ENCODE results near the gene PWP2.

DNA sequence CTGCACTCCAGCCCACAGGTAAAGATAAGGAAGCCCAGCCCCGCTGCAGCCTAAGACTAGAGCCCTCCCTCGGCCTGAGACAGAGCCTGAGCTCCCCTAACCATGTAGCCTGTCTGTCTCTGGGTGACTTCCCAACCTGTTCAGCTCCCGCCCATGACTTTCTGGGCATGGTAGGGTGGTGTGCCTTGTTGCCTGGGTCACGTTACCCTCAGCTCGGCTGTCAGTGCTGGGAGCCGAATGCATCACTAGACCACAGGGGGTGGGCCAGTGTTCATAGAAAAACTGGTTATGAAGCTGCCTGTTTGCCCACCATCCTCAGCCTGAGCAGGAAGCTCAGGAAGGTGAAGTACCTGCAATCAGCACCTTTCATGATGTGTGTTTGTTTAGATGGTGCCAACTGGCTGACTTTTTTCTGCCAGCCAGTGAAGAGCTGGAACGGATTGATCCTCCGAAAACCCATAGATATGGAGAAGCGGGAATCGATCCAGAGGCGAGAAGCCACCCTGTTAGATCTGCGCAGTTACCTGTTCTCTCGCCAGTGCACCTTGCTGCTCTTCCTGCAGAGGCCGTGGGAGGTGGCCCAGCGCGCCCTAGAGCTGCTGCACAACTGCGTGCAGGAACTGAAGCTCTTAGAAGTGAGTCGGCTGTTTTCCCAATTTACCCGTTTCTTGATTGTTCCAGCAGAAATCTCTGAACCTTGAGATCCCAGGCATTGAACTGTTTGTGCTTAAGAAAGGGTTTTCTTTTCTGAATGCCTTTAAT lies 43.9 kb upstream of the PWP2 start:
- no peak for TF ChIP-seq ZNF8 (CRISPR knock-in tag; IDR thresholded peaks at IDR 0.05)
- TF ChIP-seq, protein P1, sequence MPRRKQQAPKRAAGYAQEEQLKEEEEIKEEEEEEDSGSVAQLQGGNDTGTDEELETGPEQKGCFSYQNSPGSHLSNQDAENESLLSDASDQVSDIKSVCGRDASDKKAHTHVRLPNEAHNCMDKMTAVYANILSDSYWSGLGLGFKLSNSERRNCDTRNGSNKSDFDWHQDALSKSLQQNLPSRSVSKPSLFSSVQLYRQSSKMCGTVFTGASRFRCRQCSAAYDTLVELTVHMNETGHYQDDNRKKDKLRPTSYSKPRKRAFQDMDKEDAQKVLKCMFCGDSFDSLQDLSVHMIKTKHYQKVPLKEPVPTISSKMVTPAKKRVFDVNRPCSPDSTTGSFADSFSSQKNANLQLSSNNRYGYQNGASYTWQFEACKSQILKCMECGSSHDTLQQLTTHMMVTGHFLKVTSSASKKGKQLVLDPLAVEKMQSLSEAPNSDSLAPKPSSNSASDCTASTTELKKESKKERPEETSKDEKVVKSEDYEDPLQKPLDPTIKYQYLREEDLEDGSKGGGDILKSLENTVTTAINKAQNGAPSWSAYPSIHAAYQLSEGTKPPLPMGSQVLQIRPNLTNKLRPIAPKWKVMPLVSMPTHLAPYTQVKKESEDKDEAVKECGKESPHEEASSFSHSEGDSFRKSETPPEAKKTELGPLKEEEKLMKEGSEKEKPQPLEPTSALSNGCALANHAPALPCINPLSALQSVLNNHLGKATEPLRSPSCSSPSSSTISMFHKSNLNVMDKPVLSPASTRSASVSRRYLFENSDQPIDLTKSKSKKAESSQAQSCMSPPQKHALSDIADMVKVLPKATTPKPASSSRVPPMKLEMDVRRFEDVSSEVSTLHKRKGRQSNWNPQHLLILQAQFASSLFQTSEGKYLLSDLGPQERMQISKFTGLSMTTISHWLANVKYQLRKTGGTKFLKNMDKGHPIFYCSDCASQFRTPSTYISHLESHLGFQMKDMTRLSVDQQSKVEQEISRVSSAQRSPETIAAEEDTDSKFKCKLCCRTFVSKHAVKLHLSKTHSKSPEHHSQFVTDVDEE (CRISPR knock-in tag; IDR thresholded peaks at IDR 0.05) = no peak
- TF ChIP-seq ZFP3 (CRISPR knock-in tag; IDR thresholded peaks at IDR 0.05) = no peak
- TF ChIP-seq, protein P2, sequence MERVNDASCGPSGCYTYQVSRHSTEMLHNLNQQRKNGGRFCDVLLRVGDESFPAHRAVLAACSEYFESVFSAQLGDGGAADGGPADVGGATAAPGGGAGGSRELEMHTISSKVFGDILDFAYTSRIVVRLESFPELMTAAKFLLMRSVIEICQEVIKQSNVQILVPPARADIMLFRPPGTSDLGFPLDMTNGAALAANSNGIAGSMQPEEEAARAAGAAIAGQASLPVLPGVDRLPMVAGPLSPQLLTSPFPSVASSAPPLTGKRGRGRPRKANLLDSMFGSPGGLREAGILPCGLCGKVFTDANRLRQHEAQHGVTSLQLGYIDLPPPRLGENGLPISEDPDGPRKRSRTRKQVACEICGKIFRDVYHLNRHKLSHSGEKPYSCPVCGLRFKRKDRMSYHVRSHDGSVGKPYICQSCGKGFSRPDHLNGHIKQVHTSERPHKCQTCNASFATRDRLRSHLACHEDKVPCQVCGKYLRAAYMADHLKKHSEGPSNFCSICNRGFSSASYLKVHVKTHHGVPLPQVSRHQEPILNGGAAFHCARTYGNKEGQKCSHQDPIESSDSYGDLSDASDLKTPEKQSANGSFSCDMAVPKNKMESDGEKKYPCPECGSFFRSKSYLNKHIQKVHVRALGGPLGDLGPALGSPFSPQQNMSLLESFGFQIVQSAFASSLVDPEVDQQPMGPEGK (CRISPR knock-in tag; IDR thresholded peaks at IDR 0.05; ENCODE audit: borderline replicate concordance) = no peak
- TF ChIP-seq ARNTL (CRISPR knock-in tag; IDR thresholded peaks at IDR 0.05; ENCODE audit: borderline replicate concordance, low read depth) = no peak
- no peak for TF ChIP-seq SNAI2 (CRISPR knock-in tag; IDR thresholded peaks at IDR 0.05)
- TF ChIP-seq RARB (CRISPR knock-in tag; IDR thresholded peaks at IDR 0.05) = no peak
- TF ChIP-seq, protein P3, sequence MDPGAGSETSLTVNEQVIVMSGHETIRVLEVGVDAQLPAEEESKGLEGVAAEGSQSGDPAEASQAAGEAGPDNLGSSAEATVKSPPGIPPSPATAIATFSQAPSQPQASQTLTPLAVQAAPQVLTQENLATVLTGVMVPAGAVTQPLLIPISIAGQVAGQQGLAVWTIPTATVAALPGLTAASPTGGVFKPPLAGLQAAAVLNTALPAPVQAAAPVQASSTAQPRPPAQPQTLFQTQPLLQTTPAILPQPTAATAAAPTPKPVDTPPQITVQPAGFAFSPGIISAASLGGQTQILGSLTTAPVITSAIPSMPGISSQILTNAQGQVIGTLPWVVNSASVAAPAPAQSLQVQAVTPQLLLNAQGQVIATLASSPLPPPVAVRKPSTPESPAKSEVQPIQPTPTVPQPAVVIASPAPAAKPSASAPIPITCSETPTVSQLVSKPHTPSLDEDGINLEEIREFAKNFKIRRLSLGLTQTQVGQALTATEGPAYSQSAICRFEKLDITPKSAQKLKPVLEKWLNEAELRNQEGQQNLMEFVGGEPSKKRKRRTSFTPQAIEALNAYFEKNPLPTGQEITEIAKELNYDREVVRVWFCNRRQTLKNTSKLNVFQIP (CRISPR knock-in tag; IDR thresholded peaks at IDR 0.05; ENCODE audit: borderline replicate concordance, low read depth) = no peak
- TF ChIP-seq PPARA (CRISPR knock-in tag; IDR thresholded peaks at IDR 0.05; ENCODE audit: borderline replicate concordance) = no peak
- TF ChIP-seq BACH2 (CRISPR knock-in tag; IDR thresholded peaks at IDR 0.05; ENCODE audit: borderline replicate concordance) = no peak
- TF ChIP-seq, protein P4, sequence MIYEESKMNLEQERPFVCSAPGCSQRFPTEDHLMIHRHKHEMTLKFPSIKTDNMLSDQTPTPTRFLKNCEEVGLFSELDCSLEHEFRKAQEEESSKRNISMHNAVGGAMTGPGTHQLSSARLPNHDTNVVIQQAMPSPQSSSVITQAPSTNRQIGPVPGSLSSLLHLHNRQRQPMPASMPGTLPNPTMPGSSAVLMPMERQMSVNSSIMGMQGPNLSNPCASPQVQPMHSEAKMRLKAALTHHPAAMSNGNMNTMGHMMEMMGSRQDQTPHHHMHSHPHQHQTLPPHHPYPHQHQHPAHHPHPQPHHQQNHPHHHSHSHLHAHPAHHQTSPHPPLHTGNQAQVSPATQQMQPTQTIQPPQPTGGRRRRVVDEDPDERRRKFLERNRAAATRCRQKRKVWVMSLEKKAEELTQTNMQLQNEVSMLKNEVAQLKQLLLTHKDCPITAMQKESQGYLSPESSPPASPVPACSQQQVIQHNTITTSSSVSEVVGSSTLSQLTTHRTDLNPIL (CRISPR knock-in tag; IDR thresholded peaks at IDR 0.05; ENCODE audit: low read depth) = no peak
- TF ChIP-seq OSR1 (CRISPR knock-in tag; IDR thresholded peaks at IDR 0.05) = no peak
